K562 (cell line): Measurements from ENCODE around the gene FASTK. TPM values are rescaled to one million over a fixed set of nuclear protein-coding genes. Genes with fewer than 3 reads are reported as not detected.

ENCODE experiments used
- ELF4 ChIP-seq: fragments of 450-650 bp; formaldehyde crosslinking; IDR thresholded peaks from 2 replicates; pipeline ENCODE4 v1.4.0; 2022; ENCODE audit warnings: missing genetic modification characterization
- IFI16 ChIP-seq: fragments of 250-450 bp; sonication (Bioruptor Pico); IDR thresholded peaks from 2 replicates; pipeline ENCODE4 v2.1.2; 2022; ENCODE audit warnings: mild to moderate bottlenecking, inconsistent platforms
- MAZ ChIP-seq, 2 experiments: fragments of 450-650 bp in 1 of 2; sonication (generic) in 1 of 2; formaldehyde crosslinking; IDR thresholded peaks in 1 of 2; conservative IDR thresholded peaks in 1 of 2; 2 replicates each; pipeline versions ENCODE4 v1.4.0 to v1.5.0; 2020; ENCODE audit warnings: mild to moderate bottlenecking in 1 of 2, missing genetic modification reagents in 1 of 2
- MIER1 ChIP-seq: fragments of 450-650 bp; IDR thresholded peaks from 2 replicates; pipeline ENCODE4 v1.6.1; 2016; ENCODE audit warnings: antibody characterized with exemption, mild to moderate bottlenecking, low read depth
- PYGO2 ChIP-seq: fragments of 450-650 bp; IDR thresholded peaks from 2 replicates; pipeline ENCODE4 v1.6.1; 2016; ENCODE audit warnings: mild to moderate bottlenecking, missing genetic modification characterization, moderate library complexity, missing compliant biosample characterization
- SMAD3 ChIP-seq: fragments of 450-650 bp; formaldehyde crosslinking; conservative IDR thresholded peaks from 2 replicates; pipeline ENCODE4 v1.4.0; 2020; ENCODE audit warnings: mild to moderate bottlenecking
- TAL1 ChIP-seq: fragments of 450-650 bp; IDR thresholded peaks from 2 replicates; pipeline ENCODE4 v1.6.1; 2016; ENCODE audit warnings: mild to moderate bottlenecking
- XRCC5 ChIP-seq: fragments of 200-400 bp; formaldehyde crosslinking; IDR thresholded peaks from 2 replicates; pipeline ENCODE4 v1.6.1; 2017; ENCODE audit warnings: low read depth, mild to moderate bottlenecking, low read length
- ZKSCAN3 ChIP-seq: fragments of 250-450 bp; sonication (Bioruptor Pico); IDR thresholded peaks from 2 replicates; pipeline ENCODE4 v1.4.0; 2020
- ZKSCAN8 ChIP-seq: fragments of 200-800 bp; sonication (Bioruptor generic); IDR thresholded peaks from 2 replicates; pipeline ENCODE4 v1.6.1; 2016; ENCODE audit warnings: missing genetic modification characterization, missing compliant biosample characterization
- ZNF134 ChIP-seq: fragments of 250-450 bp; sonication (Bioruptor Pico); conservative IDR thresholded peaks from 2 replicates; pipeline ENCODE4 v1.4.0; 2020
- ZNF551 ChIP-seq: fragments of 250-450 bp; sonication (Bioruptor Pico); IDR thresholded peaks from 2 replicates; pipeline ENCODE4 v1.5.0; 2021; ENCODE audit warnings: mild to moderate bottlenecking, moderate library complexity
- polyA plus RNA-seq, 8 experiments: library from polyadenylated mRNA; depleted of rRNA in 4 of 8; stranded (reverse) in 5 of 8; unstranded in 3 of 8; fragments of >200 nt; fragmentation: Nextera tagmentation in 2 of 8; fragmentation: Illumina TruSeq in 1 of 8; extraction: Ambion mirVana in 2 of 8; extraction: Trizol in 1 of 8; gene quantifications; 2 replicates each; pipeline versions ENCODE4 v1.2.1 to v1.2.3, GENCODE V29; 2011 to 2014; ENCODE audit warnings: inconsistent platforms in 1 of 8, missing spikeins in 1 of 8
- total RNA-seq, 7 experiments: library from RNA; depleted of rRNA in 6 of 7; stranded (reverse); fragments of >200 nt in 6 of 7; fragmentation: Illumina TruSeq in 2 of 7; extraction: Trizol in 2 of 7; gene quantifications; 2 replicates each; pipeline versions ENCODE4 v1.2.1 to v1.2.3, GENCODE V29; 2011 to 2021; ENCODE audit warnings: low replicate concordance in 1 of 7
- TF ChIP-seq, protein P1 (sequence below): fragments of 250-450 bp; sonication (Bioruptor Pico); IDR thresholded peaks from 2 replicates; pipeline ENCODE4 v1.9.0; 2021; ENCODE audit warnings: mild to moderate bottlenecking, inconsistent platforms
- TF ChIP-seq, protein P2 (sequence below): sonication (generic); formaldehyde crosslinking; IDR thresholded peaks from 2 replicates; pipeline ENCODE4 v1.8.1; 2023; ENCODE audit warnings: missing genetic modification reagents, mild to moderate bottlenecking, borderline replicate concordance
- TF ChIP-seq, protein P3 (sequence below): fragments of 450-650 bp; IDR thresholded peaks from 2 replicates; pipeline ENCODE4 v1.6.1; 2016

Gene FASTK
- total and polyA plus RNA-seq, 9 of the 15 experiments (the other 6 are each of a cell fraction or from before 2014, with no cell fraction given): 0.51 to 150 (median 48.2) TPM

DNA sequence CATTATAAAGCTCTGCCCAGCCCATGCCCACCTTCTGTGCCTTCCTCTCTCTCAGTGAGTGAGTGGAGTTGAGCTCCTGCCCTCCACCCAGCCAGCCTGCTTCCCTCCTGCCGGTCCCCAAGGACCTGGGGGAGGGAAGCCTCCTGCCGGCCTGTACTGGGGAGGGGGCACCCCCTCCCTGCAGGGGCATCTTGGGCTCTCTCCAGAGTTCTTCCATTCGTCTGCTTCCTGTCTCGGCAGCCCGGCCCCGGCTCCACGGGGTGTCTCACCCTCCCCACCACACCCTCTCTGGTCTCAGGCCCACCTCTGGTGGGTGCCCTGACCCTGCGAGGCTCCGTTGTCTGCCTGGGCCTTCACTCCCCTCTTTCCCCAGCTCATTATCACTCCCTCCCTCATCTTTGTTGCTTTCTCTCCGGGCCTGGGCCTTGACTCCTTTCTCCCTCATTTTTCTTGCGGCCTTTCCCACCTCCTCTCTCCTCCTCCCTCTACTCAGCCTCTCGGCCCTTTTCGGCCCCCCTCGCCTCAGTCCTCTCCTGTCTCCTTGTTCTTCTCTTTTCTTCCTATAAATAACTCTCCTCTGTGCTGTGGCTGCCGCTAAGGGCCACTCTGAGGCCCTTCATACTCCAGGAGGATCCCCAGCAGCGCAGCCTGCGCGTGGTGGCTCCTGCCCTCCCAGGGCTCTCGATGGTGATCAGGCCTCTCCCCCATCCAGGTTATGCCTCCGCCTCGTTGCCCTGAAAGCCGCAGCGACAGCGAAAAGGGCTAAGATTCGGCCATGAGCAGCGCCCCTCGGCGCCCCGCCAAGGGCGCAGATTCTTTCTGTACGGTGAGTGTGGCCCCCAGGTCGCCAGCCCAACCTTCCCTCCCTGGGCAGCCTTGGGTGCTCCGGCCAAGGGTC, 19.1 kb downstream of the FASTK start (continued):
- 0 out of 2 replicates have a peak, but pooled peaks have one; percentile 63 for TF ChIP-seq XRCC5
- no peak for TF ChIP-seq SMAD3 (CRISPR knock-in tag)
- TF ChIP-seq TAL1: no peak; the same call in 1 of the 2 replicates
- no peak for TF ChIP-seq ZKSCAN8 (CRISPR knock-in tag)
- no peak for TF ChIP-seq MIER1
- no peak for TF ChIP-seq IFI16
- TF ChIP-seq, protein P1, sequence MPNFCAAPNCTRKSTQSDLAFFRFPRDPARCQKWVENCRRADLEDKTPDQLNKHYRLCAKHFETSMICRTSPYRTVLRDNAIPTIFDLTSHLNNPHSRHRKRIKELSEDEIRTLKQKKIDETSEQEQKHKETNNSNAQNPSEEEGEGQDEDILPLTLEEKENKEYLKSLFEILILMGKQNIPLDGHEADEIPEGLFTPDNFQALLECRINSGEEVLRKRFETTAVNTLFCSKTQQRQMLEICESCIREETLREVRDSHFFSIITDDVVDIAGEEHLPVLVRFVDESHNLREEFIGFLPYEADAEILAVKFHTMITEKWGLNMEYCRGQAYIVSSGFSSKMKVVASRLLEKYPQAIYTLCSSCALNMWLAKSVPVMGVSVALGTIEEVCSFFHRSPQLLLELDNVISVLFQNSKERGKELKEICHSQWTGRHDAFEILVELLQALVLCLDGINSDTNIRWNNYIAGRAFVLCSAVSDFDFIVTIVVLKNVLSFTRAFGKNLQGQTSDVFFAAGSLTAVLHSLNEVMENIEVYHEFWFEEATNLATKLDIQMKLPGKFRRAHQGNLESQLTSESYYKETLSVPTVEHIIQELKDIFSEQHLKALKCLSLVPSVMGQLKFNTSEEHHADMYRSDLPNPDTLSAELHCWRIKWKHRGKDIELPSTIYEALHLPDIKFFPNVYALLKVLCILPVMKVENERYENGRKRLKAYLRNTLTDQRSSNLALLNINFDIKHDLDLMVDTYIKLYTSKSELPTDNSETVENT: 0 out of 2 replicates have a peak, but pooled peaks have one; percentile 53
- 0 out of 4 replicates have a peak, but pooled peaks of 1 of the 2 experiments have one; percentile 16 for TF ChIP-seq MAZ (CRISPR knock-in tag; conservative IDR thresholded peaks at IDR 0.05 in 1 of 2, IDR thresholded peaks at IDR 0.05 in 1 of 2)
- TF ChIP-seq ZKSCAN3 (CRISPR knock-in tag): no peak
- TF ChIP-seq ELF4 (CRISPR knock-in tag): no peak
- TF ChIP-seq PYGO2 (tag): no peak
- TF ChIP-seq, protein P2, sequence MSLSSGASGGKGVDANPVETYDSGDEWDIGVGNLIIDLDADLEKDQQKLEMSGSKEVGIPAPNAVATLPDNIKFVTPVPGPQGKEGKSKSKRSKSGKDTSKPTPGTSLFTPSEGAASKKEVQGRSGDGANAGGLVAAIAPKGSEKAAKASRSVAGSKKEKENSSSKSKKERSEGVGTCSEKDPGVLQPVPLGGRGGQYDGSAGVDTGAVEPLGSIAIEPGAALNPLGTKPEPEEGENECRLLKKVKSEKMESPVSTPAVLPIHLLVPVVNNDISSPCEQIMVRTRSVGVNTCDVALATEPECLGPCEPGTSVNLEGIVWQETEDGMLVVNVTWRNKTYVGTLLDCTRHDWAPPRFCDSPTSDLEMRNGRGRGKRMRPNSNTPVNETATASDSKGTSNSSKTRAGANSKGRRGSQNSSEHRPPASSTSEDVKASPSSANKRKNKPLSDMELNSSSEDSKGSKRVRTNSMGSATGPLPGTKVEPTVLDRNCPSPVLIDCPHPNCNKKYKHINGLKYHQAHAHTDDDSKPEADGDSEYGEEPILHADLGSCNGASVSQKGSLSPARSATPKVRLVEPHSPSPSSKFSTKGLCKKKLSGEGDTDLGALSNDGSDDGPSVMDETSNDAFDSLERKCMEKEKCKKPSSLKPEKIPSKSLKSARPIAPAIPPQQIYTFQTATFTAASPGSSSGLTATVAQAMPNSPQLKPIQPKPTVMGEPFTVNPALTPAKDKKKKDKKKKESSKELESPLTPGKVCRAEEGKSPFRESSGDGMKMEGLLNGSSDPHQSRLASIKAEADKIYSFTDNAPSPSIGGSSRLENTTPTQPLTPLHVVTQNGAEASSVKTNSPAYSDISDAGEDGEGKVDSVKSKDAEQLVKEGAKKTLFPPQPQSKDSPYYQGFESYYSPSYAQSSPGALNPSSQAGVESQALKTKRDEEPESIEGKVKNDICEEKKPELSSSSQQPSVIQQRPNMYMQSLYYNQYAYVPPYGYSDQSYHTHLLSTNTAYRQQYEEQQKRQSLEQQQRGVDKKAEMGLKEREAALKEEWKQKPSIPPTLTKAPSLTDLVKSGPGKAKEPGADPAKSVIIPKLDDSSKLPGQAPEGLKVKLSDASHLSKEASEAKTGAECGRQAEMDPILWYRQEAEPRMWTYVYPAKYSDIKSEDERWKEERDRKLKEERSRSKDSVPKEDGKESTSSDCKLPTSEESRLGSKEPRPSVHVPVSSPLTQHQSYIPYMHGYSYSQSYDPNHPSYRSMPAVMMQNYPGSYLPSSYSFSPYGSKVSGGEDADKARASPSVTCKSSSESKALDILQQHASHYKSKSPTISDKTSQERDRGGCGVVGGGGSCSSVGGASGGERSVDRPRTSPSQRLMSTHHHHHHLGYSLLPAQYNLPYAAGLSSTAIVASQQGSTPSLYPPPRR (CRISPR knock-in tag): no peak
- TF ChIP-seq, protein P3, sequence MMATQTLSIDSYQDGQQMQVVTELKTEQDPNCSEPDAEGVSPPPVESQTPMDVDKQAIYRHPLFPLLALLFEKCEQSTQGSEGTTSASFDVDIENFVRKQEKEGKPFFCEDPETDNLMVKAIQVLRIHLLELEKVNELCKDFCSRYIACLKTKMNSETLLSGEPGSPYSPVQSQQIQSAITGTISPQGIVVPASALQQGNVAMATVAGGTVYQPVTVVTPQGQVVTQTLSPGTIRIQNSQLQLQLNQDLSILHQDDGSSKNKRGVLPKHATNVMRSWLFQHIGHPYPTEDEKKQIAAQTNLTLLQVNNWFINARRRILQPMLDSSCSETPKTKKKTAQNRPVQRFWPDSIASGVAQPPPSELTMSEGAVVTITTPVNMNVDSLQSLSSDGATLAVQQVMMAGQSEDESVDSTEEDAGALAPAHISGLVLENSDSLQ: no peak
- TF ChIP-seq ZNF551 (CRISPR knock-in tag): no peak
- no peak for TF ChIP-seq ZNF134 (CRISPR knock-in tag)
